GM13976 (cell line): ENCODE results near the gene RDX.

Experiments
- DNase-seq: peaks from one replicate; pipeline ENCODE4 v3.0.0; 2012; ENCODE audit warnings: low spot score
- in situ Hi-C: fragments of 300-500 bp; cut with MboI; formaldehyde crosslinking; loops from one replicate; pipeline ENCODE4 v1.12.0; 2022; ENCODE audit warnings: low sequenced_read_pairs, mixed read lengths, inconsistent platforms; ENCODE audit not compliant: unreplicated experiment
- TF ChIP-seq, protein P1 (sequence below): IDR thresholded peaks from 2 replicates; pipeline ENCODE4 v1.5.1; 2012; ENCODE audit warnings: borderline replicate concordance, mild to moderate bottlenecking; ENCODE audit not compliant: insufficient read depth; ENCODE audit errors: extremely low read depth, missing control alignments, control extremely low read depth

Gene RDX

DNA sequence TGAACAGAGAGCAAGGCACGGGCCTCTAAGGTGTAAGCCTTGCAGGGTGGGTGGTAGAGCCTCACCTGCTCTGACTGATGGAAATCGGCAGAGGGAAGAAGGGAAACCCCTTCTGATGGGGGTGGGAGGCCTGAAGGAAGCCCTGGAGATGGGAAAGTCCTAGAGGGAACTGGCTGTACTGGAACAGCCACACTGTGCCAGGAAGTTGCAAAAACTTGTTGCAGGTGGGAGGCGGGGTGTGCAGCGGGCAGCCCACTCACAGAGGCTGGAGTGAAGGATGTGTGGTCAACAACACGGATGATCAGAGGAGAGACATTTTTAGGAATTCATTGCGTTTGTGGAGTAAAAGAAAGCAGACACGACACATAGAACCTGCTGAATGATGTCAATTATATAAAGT, 112.0 kb downstream of the RDX start:
- TF ChIP-seq, protein P1, sequence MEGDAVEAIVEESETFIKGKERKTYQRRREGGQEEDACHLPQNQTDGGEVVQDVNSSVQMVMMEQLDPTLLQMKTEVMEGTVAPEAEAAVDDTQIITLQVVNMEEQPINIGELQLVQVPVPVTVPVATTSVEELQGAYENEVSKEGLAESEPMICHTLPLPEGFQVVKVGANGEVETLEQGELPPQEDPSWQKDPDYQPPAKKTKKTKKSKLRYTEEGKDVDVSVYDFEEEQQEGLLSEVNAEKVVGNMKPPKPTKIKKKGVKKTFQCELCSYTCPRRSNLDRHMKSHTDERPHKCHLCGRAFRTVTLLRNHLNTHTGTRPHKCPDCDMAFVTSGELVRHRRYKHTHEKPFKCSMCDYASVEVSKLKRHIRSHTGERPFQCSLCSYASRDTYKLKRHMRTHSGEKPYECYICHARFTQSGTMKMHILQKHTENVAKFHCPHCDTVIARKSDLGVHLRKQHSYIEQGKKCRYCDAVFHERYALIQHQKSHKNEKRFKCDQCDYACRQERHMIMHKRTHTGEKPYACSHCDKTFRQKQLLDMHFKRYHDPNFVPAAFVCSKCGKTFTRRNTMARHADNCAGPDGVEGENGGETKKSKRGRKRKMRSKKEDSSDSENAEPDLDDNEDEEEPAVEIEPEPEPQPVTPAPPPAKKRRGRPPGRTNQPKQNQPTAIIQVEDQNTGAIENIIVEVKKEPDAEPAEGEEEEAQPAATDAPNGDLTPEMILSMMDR, result no peak
- in situ Hi-C loops, result loop anchor here (10.0 kb wide), 1 partner anchor 240 kb away; no protein-coding TSS in a partner anchor
- no peak for DNase-seq

DNA sequence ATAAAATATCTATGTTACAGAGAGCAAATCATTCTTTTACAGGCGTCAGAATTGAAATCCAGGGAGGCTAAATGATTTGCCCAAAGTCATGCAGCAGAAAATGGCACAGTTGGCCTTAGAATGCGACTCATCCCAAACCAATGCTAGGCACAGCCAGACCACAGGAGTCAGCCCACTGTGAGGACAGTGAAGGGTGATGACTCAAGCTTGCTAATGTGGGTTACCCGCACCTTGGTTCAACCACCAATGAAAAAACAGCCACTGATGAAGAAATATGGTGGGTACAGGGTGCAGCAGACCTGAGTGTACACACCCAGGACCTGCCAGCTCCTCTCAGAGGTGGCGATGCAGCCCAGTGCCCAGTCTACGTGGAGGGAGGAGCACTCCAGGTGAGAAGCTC, 113.5 kb downstream of the RDX start:
- TF ChIP-seq, protein P1, result no peak
- in situ Hi-C loops, result loop anchor here (10.0 kb wide), 1 partner anchor 238 kb away; no protein-coding TSS in a partner anchor
- no peak for DNase-seq

- TF ChIP-seq, protein P1, result no peak
- in situ Hi-C loops, result no loop called here
- DNase-seq, result no peak
These were observed 117.3 kb downstream of the RDX start for GRCh38 chr11:110179064-110179463.

GRCh38 chr11:110177086-110177456, 119.3 kb downstream of the RDX start:
- in situ Hi-C loops, result no loop called here
- TF ChIP-seq, protein P1, result no peak
- no peak for DNase-seq

DNA sequence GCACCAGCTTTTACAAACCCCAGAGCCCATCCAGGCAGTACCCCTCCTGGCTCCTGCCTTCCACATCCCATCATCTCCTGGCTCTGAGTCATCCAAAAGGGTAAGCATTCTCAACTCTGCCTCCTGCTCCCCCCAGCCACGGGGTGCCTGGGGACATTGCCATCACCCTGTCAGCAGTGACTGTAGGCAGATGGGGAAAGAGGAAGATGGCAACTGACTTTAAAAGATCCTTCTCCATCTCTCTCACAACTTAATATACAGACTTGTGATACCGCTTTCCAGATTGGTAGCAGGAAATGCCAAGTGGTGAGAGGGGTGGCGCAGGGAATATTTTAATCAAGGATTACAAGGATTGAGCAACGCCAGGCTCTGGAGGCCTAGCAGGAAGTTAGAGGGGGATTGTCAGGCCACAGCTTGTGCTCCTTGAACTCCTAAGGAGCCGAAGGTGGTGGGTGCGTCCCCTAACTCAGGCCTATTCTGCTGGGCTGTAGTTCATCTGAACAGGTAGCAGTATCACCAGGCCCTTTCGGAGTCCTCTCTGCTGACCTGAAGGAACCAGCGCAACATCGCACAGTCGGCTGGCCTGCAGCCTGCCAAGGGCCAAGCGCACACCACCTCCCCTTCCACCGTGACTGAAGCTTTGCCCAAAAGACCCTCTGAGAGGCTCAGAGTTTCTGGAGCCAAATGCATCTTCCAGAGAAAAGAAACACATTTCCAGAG, 119.9 kb downstream of the RDX start:
- in situ Hi-C loops, result no loop called here
- DNase-seq, result no peak
- TF ChIP-seq, protein P1, result no peak

DNA sequence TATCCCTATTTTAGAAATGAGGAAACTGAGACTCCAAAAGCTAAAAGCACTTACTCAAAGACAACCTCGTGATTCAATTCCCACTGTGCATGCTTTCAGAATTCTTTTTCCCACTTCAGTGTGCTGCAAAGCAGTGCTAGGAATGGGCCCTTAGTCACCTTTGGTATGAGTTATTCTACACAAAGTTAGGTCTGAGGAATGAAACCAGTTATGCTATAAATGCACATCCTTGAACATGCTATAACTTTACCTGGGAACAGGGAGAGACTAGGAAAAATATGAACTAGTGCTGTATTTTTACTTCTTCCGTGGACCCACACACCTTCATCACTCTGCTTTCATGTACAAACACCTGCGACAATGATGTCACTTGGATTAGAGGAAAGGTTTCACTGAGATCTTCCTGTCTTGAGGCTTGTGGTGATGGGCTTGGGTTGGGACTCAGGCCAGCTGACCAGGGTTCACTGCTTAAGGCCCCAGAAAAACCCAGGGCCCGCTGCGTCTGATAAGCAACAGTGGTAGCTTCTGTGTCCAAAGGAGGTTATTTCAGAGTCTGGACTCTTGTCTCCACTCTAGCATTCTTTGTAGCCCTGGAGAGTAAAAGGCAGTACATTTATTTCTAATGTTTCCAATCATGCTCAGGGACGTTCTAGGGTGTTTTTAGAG, 121.6 kb downstream of the RDX start:
- TF ChIP-seq, protein P1, result no peak
- DNase-seq, result no peak
- in situ Hi-C loops, result no loop called here
